Mucosa of rectum (tissue), 2 donors: ENCODE results near the gene ZAP70.
"Not testable (repeated sequence)": the region's sequence is repeated elsewhere in the genome, so short reads cannot be mapped to it uniquely, and the experiment has no call there.

Experiments
- H3K27ac ChIP-seq, 2 donors: one replicate each; pipeline ENCODE4 v1.7.0; 2013; ENCODE audit warnings: inconsistent platforms in 2 of 2, low read depth in 2 of 2, low read length in 2 of 2
- H3K27me3 ChIP-seq, 2 donors: one replicate each; pipeline ENCODE4 v1.7.0; 2013; ENCODE audit warnings: low read length in 2 of 2; ENCODE audit not compliant: control insufficient read depth in 2 of 2, insufficient read depth in 2 of 2
- H3K36me3 ChIP-seq, 2 donors: one replicate each; pipeline ENCODE4 v1.7.0; 2013; ENCODE audit warnings: low read length in 2 of 2; ENCODE audit not compliant: control insufficient read depth in 2 of 2, insufficient read depth in 2 of 2
- H3K4me1 ChIP-seq, 2 donors: one replicate each; pipeline ENCODE4 v1.7.0; 2013; ENCODE audit warnings: low read length in 2 of 2, mild to moderate bottlenecking in 1 of 2; ENCODE audit not compliant: control insufficient read depth in 2 of 2, insufficient read depth in 2 of 2
- H3K4me3 ChIP-seq, 2 donors: one replicate each; pipeline ENCODE4 v1.7.0; 2013; ENCODE audit warnings: low read length in 2 of 2
- H3K9ac ChIP-seq, 2 donors: one replicate each; pipeline ENCODE4 v1.7.0; 2013; ENCODE audit warnings: low read length in 2 of 2, low read depth in 1 of 2, mild to moderate bottlenecking in 1 of 2
- H3K9me3 ChIP-seq, 2 donors: one replicate each; pipeline ENCODE4 v1.7.0; 2013; ENCODE audit warnings: low read length in 2 of 2; ENCODE audit not compliant: control insufficient read depth in 2 of 2
- donor health status: healthy.
- donor health status: Normal muscosa, but diverticular disease.

Gene ZAP70

GRCh38 chr2:97713296-97714083 lies at the start of gene ZAP70:
TSS of gene ZAP70 (plus strand) at chr2:97713576. CDS start at chr2:97724037, 10,461 bp downstream.
- H3K27me3 ChIP-seq = no peaks in the 10 kb centered on the region
- H3K9me3 ChIP-seq = no peaks in the 10 kb centered on the region
- H3K4me3 ChIP-seq = peak within 1 kb of the TSS; percentile 44 to 63
- H3K36me3 ChIP-seq = no peaks in the 10 kb centered on the region
- peak within 1 kb of the TSS; percentile 18 to 56 for H3K27ac ChIP-seq
- peaks cover 0 to 2% of the 10 kb centered on the region in 2 donors for H3K4me1 ChIP-seq
- H3K9ac ChIP-seq = peak within 1 kb of the TSS; percentile 23 to 56

GRCh38 chr2:97663626-97663961 lies 49.8 kb upstream of the ZAP70 start:
- peak overlapping the region; percentile 94 to 97 for H3K27ac ChIP-seq
- H3K9ac ChIP-seq = peak overlapping the region; percentile 96 to 97
- no peaks in the 10 kb centered on the region for H3K27me3 ChIP-seq
- H3K4me3 ChIP-seq = peak overlapping the region; percentile 76 to 99
- H3K9me3 ChIP-seq = no peaks in the 10 kb centered on the region
- peaks cover 9 to 15% of the 10 kb centered on the region in 2 donors for H3K36me3 ChIP-seq
- peaks cover 14 to 18% of the 10 kb centered on the region in 2 donors for H3K4me1 ChIP-seq

GRCh38 chr2:97663962-97664635 lies 49.3 kb upstream of the ZAP70 start, which contains the start of gene ACTR1B:
TSS of gene ACTR1B (minus strand) at chr2:97664044. CDS start at chr2:97663890, 154 bp downstream.
- Histone ChIP-seq H3K36me3 (peaks cover 5 to 11% of the 10 kb centered on the region in 2 donors), H3K4me3 (peak within 1 kb of the TSS; percentile 79 to 99), H3K9ac (peak within 1 kb of the TSS; percentile 96 to 97), H3K9me3 (no peaks in the 10 kb centered on the region), H3K27ac (peak within 1 kb of the TSS; percentile 94 to 97), H3K27me3 (no peaks in the 10 kb centered on the region), H3K4me1 (peaks cover 14 to 18% of the 10 kb centered on the region in 2 donors)

GRCh38 chr2:97664636-97664970 lies 48.8 kb upstream of the ZAP70 start:
- Histone ChIP-seq H3K27me3 (no peaks in the 10 kb centered on the region), H3K27ac (peak overlapping the region; percentile 94 to 97), H3K9me3 (no peaks in the 10 kb centered on the region), H3K9ac (peak overlapping the region; percentile 91 to 97), H3K4me1 (peaks cover 14 to 18% of the 10 kb centered on the region in 2 donors), H3K36me3 (peaks cover 2 to 7% of the 10 kb centered on the region in 2 donors), H3K4me3 (peak overlapping the region; percentile 79)

- Histone ChIP-seq H3K4me1 (peaks cover 0 to 11% of the 10 kb centered on the region in 2 donors), H3K9ac (no peak within 1 kb of the TSS), H3K27me3 (no peaks in the 10 kb centered on the region), H3K9me3 (no peaks in the 10 kb centered on the region), H3K36me3 (no peaks in the 10 kb centered on the region), H3K4me3 (no peak within 1 kb of the TSS), H3K27ac (no peak within 1 kb of the TSS)
Observed at GRCh38 chr2:97669448-97669847, 43.9 kb upstream of the ZAP70 start, which contains the start of gene C2orf92. TSS of gene C2orf92 (plus strand) at chr2:97669713. CDS start at chr2:97669789, 76 bp downstream.

GRCh38 chr2:97670471-97670870 lies 42.9 kb upstream of the ZAP70 start:
- Histone ChIP-seq H3K4me3 (no peak overlapping the region), H3K9me3 (no peaks in the 10 kb centered on the region), H3K27me3 (no peaks in the 10 kb centered on the region), H3K9ac (no peak overlapping the region), H3K4me1 (peaks cover 0 to 8% of the 10 kb centered on the region in 2 donors), H3K27ac (no peak overlapping the region), H3K36me3 (no peaks in the 10 kb centered on the region)

- Histone ChIP-seq H3K4me3 (no peak overlapping the region), H3K36me3 (no peaks in the 10 kb centered on the region), H3K27ac (no peak overlapping the region), H3K27me3 (no peaks in the 10 kb centered on the region), H3K9ac (no peak overlapping the region), H3K9me3 (no peaks in the 10 kb centered on the region), H3K4me1 (peaks cover 0 to 8% of the 10 kb centered on the region in 2 donors)
Observed at GRCh38 chr2:97671526-97671925, 41.9 kb upstream of the ZAP70 start.

- not testable (repeated sequence) for H3K36me3 ChIP-seq, H3K27ac ChIP-seq, H3K4me3 ChIP-seq, H3K9me3 ChIP-seq, H3K27me3 ChIP-seq, H3K4me1 ChIP-seq, H3K9ac ChIP-seq
Observed at GRCh38 chr2:97672606-97673140, 40.7 kb upstream of the ZAP70 start.

- peaks cover 0 to 8% of the 10 kb centered on the region in 2 donors for H3K4me1 ChIP-seq
- H3K9ac ChIP-seq = no peak overlapping the region
- no peaks in the 10 kb centered on the region for H3K9me3 ChIP-seq
- H3K36me3 ChIP-seq = no peaks in the 10 kb centered on the region
- H3K27me3 ChIP-seq = no peaks in the 10 kb centered on the region
- no peak overlapping the region for H3K4me3 ChIP-seq
- no peak overlapping the region for H3K27ac ChIP-seq
Observed at GRCh38 chr2:97673182-97673914, 40.0 kb upstream of the ZAP70 start.
